HG03457 (cell line): ENCODE measurements around the gene MBD3L2.
"Not testable (repeated sequence)": the region's sequence is repeated elsewhere in the genome, so short reads cannot be mapped to it uniquely, and the experiment has no call there.

ENCODE experiments used
- ATAC-seq: cut with Tn5 transposase; IDR thresholded peaks from one replicate; pipeline ENCODE4 v1.9.1; 2021; ENCODE audit warnings: moderate number of reproducible peaks; ENCODE audit not compliant: unreplicated experiment

MBD3L2 gene

DNA sequence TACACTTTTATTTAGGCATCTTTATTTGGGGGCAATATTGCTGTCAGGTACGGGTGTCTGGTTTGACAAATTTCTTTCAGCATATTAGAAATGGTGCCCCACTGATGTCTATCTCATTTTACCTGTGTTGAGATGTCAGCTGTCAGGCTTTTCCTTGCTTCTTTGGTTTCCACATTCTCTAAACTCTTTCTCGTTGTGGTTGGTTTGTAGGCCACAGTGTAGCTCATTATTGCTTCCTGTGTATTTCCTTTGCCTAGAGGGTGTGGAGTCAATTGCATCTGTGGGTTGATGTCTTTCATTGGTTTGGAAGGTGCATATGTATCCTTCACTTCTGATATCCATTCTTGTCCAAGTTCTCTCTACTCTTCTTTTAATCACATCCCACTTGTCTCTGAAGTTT, 10.9 kb downstream of the MBD3L2 start:
- ATAC-seq = not testable (repeated sequence)

DNA sequence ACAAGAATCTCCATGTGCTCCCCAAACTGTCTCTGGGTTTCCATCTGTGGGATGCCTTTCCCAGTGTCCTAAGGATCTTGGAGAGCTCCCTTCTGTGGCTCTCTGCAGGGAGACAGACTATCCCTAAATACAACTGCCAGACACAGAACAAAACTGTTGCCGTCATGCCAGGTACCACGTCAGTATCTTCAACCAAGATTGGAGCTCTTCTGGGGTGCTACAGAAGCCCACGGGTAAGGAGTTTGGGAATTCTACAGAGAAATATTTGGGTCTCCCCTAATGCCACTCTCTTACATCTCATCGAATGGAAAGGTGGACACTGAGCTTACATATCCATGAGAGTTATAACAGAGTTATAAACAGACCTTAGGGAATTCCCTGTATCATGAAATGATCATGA, 14.2 kb downstream of the MBD3L2 start:
- ATAC-seq = no peak

DNA sequence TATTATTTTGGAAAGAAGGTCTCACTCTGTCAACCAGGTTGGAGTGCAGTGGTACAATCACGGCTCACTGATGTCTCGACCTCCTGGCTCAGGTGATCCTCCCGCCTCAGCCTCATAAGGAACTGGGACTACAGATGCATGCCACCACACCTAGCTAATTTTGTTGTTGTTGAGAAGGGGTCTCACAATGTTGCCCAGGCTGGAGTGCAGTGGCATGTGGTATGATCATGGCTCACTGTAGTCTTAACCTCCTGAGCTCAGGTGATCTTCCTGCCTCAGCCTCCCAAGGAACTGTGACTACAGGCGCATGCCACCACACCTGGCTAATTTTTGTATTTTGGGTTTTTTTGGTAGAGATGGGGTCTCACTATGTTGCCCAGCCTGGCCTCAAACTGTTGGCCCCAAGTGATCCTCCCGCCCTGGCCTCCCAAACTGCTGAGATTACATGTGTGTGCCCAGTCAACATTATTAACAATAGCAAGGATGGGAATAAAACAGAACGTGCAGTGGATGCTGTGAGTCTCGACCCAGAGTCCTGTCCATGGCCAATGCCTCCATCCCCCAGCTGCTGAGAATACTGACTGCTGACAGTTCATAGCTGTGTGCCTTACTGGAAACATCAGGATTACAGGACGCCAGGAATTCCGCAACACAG, 14.8 kb downstream of the MBD3L2 start:
- ATAC-seq = no peak

DNA sequence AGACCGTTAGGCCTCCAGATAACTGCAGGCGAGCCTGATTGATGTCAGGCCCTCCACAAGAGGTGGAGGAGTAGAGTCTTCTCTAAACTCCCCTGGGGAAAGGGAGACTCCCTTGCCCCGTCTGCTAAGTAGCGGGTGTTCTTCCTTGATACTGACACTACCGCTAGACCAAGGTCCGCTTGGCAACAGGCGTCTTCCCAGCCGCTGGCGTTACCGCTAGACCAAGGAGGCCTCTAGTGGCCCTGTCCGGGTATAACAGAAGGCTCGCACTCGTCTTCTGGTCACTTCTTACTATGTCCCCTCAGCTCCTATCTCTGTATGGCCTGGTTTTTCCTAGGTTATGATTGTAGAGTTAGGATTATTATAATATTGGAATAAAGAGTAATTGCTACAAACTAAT, 18.0 kb downstream of the MBD3L2 start:
- ATAC-seq = not testable (repeated sequence)

DNA sequence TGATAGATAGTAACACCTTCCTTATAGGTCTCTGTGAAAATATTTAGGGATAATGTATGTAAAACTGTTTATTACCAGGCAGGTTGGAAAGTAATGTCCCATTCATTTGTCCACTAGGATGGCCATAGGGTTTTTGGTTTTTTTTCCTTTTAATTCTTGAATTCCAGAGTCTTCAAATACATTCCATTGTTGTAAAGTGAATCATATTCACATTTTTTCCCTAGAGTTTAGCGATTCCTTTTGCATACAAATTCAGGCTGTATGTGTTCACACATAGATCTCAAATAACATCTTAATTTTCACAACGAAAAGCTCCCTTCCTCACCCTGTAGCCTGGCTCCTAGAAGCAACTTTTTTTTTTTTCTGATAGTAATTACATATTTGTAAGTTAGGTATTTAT, 18.6 kb downstream of the MBD3L2 start:
- ATAC-seq = no peak

DNA sequence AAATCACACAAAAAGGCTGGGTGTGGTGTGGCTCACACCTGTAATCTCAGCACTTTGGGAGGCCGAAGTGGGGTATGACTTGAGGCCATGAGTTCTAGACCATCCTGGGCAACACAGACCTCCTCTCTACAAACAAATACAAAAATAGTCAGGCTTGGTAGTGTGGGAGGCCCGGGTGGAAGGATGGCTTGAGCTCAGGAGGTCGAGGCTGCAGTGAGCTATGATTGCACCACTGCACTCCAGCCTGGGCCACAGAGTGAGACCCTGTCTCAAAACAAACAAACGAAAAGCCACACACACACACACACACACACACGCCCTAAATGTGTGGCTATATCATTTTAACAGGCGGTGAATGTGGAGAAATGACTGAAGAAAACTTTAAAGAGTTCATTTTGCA, 19.5 kb downstream of the MBD3L2 start:
- ATAC-seq = no peak

DNA sequence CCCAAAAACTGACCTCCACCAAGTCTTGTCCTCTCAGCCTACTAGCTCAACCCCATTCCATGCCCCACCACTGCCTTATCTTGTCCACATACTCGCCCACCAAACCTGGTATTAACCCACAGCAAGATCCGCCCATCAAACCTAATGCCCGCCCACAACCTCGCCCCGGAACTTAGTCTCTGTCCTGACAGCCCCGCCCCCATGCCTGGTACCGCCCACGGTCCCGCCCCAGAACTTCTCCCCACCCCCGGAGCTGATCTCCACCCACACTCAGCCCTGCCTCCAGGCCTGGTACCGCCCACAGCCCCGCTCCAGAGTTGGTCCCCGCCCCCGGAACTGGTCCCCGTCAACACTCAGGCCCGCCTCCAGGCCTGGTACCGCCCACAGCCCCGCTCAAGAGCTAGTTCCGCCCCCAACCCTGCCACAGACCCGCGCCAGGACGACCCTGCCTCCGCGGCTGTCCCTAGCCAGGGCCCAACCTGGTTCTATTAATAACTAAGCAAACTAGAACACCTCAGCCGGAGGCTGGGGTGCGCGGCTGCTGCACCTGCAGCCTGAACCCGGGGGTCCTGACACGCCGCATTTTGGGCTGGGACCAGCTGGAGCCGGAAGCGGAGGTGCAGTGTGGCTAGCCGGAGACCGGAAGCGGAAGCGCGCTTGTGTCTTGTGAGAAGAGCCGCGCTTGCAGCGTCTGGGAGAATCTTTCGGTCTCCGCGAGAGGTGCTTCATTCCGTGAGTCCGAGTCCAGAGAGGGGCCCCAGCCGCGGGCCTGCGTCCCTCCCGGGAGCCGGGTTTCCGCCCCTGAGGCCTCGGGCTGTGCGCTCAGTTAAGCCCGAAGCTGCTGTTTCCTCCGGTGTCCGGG, 20.2 kb downstream of the MBD3L2 start, which contains the start of gene ZNF557:
Gene ZNF557, plus strand, starts transcription at position 662 of the 862 bp plus-strand sequence. CDS start 5,372 bp downstream, outside the sequence.
- peak; percentile 61 for ATAC-seq

DNA sequence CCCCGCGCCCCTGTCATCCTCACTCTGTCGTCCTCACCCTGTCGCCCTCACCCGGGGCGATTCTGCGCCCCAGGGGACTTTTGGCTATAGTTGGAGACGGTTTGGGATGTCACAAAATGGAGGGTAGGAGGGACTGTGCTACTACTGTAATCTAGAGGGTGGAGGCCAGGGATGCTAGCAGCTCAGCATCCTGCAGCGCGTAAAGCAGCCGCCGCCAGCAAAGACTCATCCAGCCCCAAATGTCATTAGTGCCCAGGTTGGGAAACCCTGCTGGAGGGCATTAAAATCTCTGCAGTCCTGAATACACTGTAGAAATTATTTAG, 20.7 kb downstream of the MBD3L2 start:
- peak; percentile 10 for ATAC-seq

DNA sequence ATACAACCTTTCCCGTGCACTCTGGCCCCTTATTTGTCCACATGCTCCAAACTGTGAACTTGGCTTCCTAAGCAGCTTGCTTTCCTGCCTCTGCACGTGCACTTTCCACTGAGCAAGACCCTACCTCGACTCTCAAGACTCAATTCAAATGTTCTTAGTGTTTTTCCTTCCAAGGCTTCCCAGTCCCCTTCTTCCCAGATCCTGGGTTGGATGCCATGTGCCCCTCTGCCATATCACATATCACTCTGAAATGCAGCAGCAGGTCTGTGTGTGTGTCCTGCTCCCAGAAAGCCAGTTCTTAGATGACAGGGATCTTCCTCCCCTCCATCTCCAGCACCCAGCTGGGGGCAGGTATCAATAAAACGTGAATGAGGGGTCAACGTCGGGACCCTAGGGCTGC, 23.4 kb downstream of the MBD3L2 start:
- no peak for ATAC-seq

DNA sequence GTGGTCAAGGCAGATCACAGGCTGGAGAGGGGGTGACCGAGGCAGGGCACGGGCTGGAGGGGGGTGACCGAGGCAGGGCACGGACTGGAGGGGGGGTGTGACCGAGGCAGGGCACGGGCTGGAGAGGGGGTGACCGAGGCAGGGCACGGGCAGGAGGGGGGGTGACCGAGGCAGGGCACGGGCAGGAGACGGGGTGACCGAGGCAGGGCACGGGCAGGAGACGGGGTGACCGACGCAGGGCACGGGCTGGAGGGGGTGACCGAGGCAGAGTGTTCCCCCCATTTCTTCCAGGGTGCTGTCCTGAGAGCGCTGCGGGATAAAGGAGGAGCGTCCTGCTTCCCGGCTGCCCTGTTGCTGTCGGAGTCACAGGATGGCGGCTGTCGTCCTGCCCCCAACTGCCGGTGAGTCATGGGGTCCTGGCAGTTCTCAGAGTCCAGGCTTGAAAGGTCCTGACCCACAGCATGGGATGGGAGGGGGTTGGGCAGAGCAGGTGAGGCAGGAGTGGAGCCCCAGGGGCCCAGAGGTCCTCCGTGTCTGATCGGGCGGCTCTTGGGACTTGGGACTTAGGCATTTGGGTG, 25.7 kb downstream of the MBD3L2 start:
- ATAC-seq = no peak

DNA sequence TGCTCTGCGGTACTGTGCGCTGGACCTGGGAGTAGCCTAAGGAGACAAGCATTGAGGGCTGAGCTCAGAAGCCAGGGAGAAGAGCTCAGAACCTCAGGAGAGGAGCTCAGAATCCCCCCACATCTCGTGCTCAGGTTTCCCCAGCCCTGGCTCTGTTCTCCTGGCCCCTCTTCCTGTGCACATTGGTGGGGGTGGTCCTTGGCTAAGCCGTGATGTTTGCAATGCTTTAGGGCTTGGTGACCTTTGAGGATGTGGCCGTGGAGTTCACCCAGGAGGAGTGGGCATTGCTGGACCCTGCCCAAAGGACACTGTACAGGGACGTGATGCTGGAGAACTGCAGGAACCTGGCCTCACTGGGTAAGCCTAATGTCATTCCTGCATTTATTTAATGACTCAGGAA, 27.0 kb downstream of the MBD3L2 start:
- no peak for ATAC-seq

DNA sequence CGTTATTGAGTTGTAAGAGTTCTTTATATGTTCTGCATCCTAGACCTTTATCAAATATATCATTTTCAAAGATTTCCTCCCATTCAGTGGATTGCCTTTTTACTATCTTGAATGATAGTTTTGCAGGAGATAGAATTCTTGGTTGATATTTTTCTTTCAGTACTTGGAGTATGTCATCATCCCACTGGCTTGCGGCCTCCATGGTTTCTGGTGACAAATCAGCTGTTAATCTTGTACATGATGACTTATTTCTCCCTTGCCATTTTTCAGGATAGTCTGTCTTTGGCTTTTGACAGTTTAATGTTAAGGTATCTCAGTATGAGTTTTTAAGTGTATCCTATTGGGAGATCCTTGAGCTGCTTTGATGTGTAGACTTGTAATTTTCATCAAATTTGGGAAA, 28.9 kb downstream of the MBD3L2 start:
- ATAC-seq = no peak

DNA sequence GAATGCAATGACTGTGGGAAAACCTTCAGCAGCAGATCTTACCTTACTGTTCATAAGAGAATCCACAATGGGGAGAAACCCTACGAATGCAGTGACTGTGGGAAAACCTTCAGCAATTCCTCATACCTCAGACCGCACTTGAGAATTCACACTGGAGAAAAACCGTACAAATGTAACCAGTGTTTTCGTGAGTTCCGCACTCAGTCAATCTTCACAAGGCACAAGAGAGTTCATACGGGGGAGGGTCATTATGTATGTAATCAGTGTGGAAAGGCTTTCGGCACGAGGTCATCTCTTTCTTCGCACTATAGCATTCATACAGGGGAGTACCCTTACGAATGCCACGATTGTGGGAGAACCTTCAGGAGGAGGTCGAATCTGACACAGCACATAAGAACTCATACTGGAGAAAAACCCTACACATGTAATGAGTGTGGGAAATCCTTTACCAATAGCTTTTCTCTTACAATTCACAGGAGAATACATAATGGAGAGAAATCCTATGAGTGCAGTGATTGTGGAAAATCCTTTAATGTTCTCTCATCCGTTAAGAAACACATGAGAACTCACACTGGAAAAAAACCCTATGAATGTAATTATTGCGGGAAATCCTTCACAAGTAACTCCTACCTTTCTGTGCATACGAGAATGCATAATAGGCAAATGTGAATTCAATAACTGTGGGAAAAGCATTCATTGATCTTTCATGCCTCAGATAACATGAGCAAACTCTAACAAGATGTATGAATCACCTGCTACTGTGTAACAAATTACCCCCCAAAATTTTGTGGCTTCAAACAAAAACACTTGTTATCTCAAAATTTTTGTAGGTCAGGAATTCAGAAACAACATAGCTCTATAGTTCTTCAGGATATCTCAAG, 34.2 kb downstream of the MBD3L2 start:
- no peak for ATAC-seq

DNA sequence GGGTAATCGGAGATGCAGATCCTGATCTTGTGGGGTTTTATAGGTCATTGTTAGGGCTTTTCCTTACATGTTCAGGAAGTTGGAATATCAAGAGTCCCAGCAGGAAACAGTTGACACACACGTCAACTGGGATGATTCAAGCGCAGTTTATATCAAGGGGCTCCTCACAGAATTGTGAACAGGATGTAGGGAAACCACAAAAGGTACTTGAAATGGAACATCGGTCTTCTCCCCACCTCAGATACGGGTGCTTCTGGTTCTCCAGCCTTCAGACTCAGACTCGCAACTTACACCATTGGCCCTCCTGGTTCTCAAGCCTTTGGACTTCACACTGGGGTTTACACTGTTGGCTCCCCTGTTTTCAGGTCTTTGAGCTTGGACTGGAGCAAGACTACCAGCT, 39.9 kb downstream of the MBD3L2 start:
- no peak for ATAC-seq

DNA sequence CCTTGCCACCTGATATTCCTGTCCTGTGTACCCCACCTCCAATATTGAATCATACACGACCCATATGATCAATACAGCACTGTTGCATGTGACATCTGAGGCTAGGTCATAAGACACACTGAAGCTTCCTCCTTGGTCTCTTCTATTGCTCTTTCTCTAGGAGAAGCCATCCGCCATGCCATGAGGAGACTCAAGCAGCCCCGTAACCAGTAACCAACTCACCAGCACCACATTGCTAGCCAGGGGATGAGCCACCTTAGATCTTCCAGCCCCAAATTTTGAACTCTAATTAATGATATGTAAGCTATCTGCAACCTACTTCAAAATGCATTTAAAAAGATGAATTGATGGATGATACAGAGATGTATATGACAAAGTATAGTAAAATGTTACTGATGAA, 49.0 kb downstream of the MBD3L2 start:
- ATAC-seq = no peak

DNA sequence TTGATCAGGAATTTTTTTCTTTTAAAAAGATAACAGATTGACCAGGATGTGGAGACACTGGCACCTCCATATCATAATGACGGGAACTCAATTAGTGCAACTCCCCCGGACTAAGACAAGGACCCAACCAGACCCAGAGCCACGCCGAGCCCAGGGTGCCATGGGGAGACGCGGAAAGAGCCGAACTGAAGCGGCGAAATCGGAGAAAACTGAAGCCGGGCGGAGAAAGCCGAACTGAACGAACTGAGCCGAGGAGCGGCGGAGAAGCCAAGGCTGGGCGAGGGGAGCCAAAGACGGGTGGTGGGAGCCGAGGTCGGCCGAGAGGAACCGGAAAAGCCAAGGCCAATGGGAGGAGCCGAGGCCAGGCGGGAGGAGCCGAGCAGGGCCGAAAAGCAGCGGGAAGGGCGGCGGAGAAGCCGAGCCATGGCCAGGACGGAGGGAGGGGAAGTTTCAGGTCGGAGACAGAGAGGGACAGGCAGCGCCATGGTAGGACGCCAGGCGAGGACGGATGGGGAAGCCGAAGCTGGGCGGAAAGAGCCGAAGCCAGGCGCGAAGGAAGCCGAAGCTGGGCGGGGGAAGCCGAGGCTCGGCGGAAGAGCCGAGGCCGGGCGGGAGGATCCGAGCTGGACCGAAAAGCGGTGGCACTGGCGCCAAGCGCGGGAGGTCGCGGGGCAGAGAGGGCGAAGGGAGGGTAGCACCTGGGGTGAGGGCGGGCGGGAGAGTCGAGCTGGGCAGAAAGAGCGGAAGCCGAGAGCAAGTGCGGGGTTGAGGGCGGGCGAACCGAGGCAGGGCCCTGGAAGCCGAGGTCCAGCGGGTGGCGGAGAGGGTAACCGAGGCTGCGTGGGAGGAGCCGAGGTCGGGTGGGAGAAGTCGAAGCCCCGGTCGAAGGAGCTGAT, 49.8 kb downstream of the MBD3L2 start:
- ATAC-seq = peak; percentile 61

DNA sequence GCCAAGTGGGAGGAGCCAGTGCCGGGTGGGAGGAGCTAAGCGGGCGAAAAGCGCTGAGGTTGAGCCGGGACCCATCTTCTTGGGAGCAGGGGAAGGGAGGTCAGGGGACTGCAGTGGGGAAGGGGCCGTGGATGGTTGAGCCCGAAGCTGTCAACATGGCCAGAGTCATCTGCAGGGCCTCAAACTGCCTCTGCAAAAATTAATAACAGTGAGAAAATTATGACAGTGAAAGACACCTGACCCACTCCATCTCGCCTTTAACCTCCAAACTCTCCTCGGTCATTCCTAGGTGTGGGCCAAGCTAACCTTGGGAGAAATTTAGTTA, 50.4 kb downstream of the MBD3L2 start:
- no peak for ATAC-seq
